IPS-18a (cell line): Measurements from ENCODE around the gene GJB5.
A peak's percentile ranks its signal among the peaks of the same experiment; 100 is the strongest.

ENCODE experiments used
- H3K27ac ChIP-seq: one replicate; pipeline ENCODE4 v1.5.1; 2013; ENCODE audit warnings: low read length
- H3K27me3 ChIP-seq: one replicate; pipeline ENCODE4 v1.6.1; 2013; ENCODE audit warnings: mild to moderate bottlenecking, low read length; ENCODE audit not compliant: control insufficient read depth, insufficient read depth
- H3K36me3 ChIP-seq: one replicate; pipeline ENCODE4 v1.6.1; 2013; ENCODE audit warnings: low read depth, low read length; ENCODE audit not compliant: control insufficient read depth
- H3K4me1 ChIP-seq: one replicate; pipeline ENCODE4 v1.6.1; 2013; ENCODE audit warnings: low read depth, low read length; ENCODE audit not compliant: control insufficient read depth
- H3K4me3 ChIP-seq: one replicate; pipeline ENCODE4 v1.5.1; 2013; ENCODE audit warnings: low read length
- H3K9ac ChIP-seq: one replicate; pipeline ENCODE4 v1.6.1; 2013; ENCODE audit warnings: mild to moderate bottlenecking, low read length, moderate library complexity
- H3K9me3 ChIP-seq: one replicate; pipeline ENCODE4 v1.6.1; 2013; ENCODE audit warnings: low read depth, low read length; ENCODE audit not compliant: control insufficient read depth

The GJB5 gene

DNA sequence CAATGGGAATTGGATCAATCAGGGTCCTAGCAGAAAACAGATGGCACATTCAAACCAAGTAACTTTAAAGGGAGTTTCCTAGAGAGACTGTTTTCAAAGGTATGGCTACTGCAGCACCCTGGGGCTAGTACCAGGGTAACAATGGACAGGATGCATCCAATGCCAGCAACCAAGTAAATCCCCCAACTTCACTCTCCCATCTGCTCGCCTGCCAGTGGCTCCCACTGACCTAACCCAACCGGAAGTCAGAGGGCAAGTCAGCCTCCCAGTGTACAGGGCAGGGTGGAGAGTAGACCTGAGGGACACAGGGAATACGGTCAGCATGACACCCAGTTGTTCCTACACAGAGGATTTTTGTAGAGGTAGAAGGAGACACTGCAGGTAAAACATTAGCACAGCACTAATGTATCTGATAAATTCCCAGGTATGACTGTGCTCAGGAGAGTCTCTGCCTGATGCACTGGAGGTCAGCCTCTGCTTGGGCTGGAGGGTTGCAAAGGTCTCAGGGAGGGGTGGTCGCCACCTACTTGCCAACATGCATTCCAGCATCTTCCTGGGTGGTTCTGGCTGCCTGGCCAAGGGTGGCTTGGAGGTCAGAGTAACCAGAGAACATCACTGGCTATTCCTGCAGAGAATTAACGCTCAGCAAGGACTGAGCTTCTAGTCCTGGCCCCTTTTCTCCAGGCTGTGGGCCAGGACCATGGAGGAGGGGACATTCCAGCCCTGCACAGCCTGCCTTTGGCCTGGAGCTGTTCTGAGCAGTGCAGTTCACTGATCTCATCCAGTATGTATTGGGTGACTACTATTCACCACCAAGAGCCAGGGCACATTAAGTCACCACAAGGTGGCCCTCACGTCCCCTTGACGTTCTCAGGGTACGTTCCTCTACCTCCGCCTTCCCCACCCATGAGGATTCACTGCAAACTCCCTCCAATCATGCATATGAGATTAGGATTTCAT lies 32.9 kb downstream of the GJB5 start:
- Histone ChIP-seq H3K27me3 (peaks cover 18% of the 10 kb centered on the region), H3K9ac (no peak overlapping the region), H3K36me3 (no peaks in the 10 kb centered on the region), H3K4me3 (no peak overlapping the region), H3K27ac (no peak overlapping the region), H3K9me3 (no peaks in the 10 kb centered on the region), H3K4me1 (no peaks in the 10 kb centered on the region)

GRCh38 chr1:34790985-34791384 lies 36.1 kb downstream of the GJB5 start:
- Histone ChIP-seq H3K4me3 (no peak overlapping the region), H3K27me3 (peaks cover 13% of the 10 kb centered on the region), H3K4me1 (no peaks in the 10 kb centered on the region), H3K9me3 (no peaks in the 10 kb centered on the region), H3K36me3 (no peaks in the 10 kb centered on the region), H3K9ac (no peak overlapping the region), H3K27ac (no peak overlapping the region)

DNA sequence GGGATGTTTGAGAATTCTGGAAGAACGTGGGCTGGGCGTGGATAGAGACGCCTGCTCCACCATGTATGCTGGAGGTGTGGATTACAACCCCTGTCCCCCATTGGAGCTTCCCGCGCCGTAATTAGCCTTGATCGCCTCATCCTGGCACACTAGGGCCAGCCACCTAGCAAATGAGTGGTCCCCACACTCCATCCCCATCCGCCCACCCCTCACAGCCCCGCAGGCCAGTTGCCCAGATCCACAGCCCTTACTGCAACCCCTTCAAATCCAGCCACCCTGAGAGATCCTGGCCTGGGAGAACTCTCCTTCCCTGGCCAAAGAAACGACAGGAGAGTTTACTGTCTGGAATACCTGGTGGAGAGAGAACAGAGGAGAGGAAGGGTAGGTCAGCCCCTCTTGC lies 37.6 kb downstream of the GJB5 start:
- H3K27me3 ChIP-seq: peaks cover 13% of the 10 kb centered on the region
- no peaks in the 10 kb centered on the region for H3K36me3 ChIP-seq
- H3K4me1 ChIP-seq: peaks cover 5% of the 10 kb centered on the region
- no peak overlapping the region for H3K9ac ChIP-seq
- peak overlapping the region; percentile 46 for H3K4me3 ChIP-seq
- no peaks in the 10 kb centered on the region for H3K9me3 ChIP-seq
- no peak overlapping the region for H3K27ac ChIP-seq

DNA sequence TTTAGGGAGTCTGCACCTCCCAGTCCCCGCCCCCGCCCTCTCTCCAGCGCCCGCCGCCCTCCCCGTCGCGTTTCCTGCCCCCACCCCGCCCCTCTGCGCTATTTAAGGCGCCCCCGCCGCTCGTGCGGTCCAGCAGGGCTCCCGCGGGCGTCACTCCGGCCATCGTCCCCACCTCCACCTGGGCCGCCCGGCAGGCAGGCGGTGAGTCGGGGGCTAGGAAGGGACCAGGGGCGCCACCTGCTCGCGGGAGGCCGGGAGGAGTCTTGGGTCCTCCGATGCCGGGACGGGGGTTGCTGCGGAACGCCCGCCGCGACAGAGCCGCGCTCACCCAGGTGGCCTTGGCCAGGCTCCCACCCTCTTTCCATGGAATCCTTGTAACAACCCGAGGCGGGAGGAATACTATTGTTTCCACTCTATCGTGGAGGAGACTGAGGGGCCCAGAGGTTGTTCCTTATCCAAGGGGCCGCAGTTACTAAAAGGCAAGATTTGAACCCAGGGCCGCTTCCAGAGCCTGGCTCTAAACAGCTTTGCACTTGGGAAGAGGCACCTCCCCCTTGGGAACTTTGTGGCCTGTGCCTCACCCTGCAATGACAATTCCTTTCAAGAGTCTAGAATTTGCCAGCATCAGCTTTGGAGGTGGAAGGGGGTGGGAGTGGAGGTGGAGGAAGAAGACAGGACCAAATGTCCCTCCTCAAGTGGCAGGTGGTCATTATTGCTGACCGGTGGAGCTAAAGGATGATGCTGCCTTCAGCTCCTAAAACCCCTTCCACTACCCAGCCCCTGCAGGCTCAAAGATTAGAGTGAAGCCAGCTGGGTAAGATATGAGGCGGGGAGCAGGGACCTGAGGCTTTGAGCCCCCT lies 38.3 kb downstream of the GJB5 start, which contains the start of gene GJA4:
Gene GJA4 (plus strand): TSS at position 132 of the 860 bp plus-strand sequence. CDS start 1,215 bp downstream, outside the sequence.
- H3K27me3 ChIP-seq: peaks cover 13% of the 10 kb centered on the region
- H3K4me1 ChIP-seq: peaks cover 5% of the 10 kb centered on the region
- no peaks in the 10 kb centered on the region for H3K9me3 ChIP-seq
- H3K4me3 ChIP-seq: peak within 1 kb of the TSS; percentile 46
- H3K27ac ChIP-seq: no peak within 1 kb of the TSS
- H3K9ac ChIP-seq: no peak within 1 kb of the TSS
- H3K36me3 ChIP-seq: no peaks in the 10 kb centered on the region

DNA sequence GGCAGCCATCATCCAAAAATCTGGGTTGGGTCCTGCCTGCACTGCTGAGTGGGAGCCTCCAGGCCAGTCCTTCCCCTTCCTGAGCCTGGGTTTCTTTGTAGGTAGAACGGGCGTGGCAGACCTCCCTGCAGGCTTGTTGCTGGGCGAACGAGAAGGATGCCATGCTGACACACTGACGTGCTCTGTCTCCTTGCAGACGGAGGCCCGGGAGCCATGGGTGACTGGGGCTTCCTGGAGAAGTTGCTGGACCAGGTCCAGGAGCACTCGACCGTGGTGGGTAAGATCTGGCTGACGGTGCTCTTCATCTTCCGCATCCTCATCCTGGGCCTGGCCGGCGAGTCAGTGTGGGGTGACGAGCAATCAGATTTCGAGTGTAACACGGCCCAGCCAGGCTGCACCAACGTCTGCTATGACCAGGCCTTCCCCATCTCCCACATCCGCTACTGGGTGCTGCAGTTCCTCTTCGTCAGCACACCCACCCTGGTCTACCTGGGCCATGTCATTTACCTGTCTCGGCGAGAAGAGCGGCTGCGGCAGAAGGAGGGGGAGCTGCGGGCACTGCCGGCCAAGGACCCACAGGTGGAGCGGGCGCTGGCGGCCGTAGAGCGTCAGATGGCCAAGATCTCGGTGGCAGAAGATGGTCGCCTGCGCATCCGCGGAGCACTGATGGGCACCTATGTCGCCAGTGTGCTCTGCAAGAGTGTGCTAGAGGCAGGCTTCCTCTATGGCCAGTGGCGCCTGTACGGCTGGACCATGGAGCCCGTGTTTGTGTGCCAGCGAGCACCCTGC lies 39.3 kb downstream of the GJB5 start:
- Histone ChIP-seq H3K27me3 (peaks cover 13% of the 10 kb centered on the region), H3K4me1 (peaks cover 5% of the 10 kb centered on the region), H3K9ac (no peak overlapping the region), H3K36me3 (no peaks in the 10 kb centered on the region), H3K4me3 (no peak overlapping the region), H3K27ac (no peak overlapping the region), H3K9me3 (no peaks in the 10 kb centered on the region)

DNA sequence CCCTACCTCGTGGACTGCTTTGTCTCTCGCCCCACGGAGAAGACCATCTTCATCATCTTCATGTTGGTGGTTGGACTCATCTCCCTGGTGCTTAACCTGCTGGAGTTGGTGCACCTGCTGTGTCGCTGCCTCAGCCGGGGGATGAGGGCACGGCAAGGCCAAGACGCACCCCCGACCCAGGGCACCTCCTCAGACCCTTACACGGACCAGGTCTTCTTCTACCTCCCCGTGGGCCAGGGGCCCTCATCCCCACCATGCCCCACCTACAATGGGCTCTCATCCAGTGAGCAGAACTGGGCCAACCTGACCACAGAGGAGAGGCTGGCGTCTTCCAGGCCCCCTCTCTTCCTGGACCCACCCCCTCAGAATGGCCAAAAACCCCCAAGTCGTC lies 39.9 kb downstream of the GJB5 start:
- Histone ChIP-seq H3K9ac (no peak overlapping the region), H3K4me1 (peaks cover 5% of the 10 kb centered on the region), H3K27me3 (peaks cover 13% of the 10 kb centered on the region), H3K9me3 (no peaks in the 10 kb centered on the region), H3K4me3 (no peak overlapping the region), H3K36me3 (no peaks in the 10 kb centered on the region), H3K27ac (no peak overlapping the region)

GRCh38 chr1:34795916-34796315 lies 41.1 kb downstream of the GJB5 start:
- no peak overlapping the region for H3K27ac ChIP-seq
- H3K27me3 ChIP-seq: peaks cover 13% of the 10 kb centered on the region
- no peaks in the 10 kb centered on the region for H3K36me3 ChIP-seq
- H3K9me3 ChIP-seq: no peaks in the 10 kb centered on the region
- no peak overlapping the region for H3K9ac ChIP-seq
- H3K4me1 ChIP-seq: peaks cover 5% of the 10 kb centered on the region
- no peak overlapping the region for H3K4me3 ChIP-seq

- H3K4me3 ChIP-seq: no peak overlapping the region
- H3K36me3 ChIP-seq: no peaks in the 10 kb centered on the region
- H3K27ac ChIP-seq: no peak overlapping the region
- H3K4me1 ChIP-seq: peaks cover 5% of the 10 kb centered on the region
- peaks cover 13% of the 10 kb centered on the region for H3K27me3 ChIP-seq
- no peaks in the 10 kb centered on the region for H3K9me3 ChIP-seq
- no peak overlapping the region for H3K9ac ChIP-seq
Measured at GRCh38 chr1:34796990-34797389, 42.1 kb downstream of the GJB5 start.

DNA sequence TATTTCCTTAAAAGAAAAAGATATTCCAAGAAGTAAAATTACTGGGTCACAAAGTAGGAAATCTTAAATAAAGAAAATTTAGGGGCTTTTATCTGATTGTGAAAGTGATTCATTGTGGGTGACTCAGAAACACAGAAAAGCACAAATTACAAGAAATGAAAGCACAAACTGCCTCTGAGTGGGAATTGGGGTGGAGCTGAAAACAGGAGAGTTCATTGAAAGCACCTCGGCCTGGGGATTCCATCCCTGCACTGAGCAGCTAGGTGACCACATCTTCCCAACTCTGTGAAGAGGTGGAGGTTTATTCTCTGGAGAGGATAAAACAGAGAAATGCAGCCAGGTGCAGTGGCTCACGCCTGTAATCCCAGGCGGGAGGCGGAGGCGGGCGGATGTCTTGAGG lies 45.4 kb downstream of the GJB5 start:
- H3K4me3 ChIP-seq: no peak overlapping the region
- H3K4me1 ChIP-seq: peaks cover 5% of the 10 kb centered on the region
- H3K9ac ChIP-seq: no peak overlapping the region
- no peaks in the 10 kb centered on the region for H3K36me3 ChIP-seq
- no peak overlapping the region for H3K27ac ChIP-seq
- H3K9me3 ChIP-seq: no peaks in the 10 kb centered on the region
- H3K27me3 ChIP-seq: no peaks in the 10 kb centered on the region

DNA sequence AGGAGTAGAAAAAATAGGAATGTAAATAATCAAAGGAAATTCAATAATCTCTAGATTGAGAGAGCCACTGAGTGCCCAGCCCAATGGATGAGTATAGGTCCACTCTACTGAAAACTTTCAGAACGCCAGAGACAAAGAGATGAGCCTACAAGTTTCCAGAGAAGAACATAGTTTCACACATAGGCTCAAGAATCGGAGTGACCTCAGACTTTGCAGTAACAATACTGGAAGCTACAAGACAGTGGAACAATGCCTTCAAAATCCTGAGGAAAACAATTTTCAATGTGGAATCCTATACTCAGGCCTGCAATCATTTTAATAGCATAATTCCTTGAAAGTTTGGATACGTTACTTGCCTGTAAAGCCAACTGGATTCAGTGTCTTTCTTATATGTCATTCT lies 48.9 kb downstream of the GJB5 start:
- H3K9me3 ChIP-seq: no peaks in the 10 kb centered on the region
- H3K9ac ChIP-seq: no peak overlapping the region
- H3K4me1 ChIP-seq: no peaks in the 10 kb centered on the region
- no peak overlapping the region for H3K4me3 ChIP-seq
- no peak overlapping the region for H3K27ac ChIP-seq
- no peaks in the 10 kb centered on the region for H3K36me3 ChIP-seq
- no peaks in the 10 kb centered on the region for H3K27me3 ChIP-seq

GRCh38 chr1:34806396-34806795 lies 51.5 kb downstream of the GJB5 start:
- Histone ChIP-seq H3K9ac (no peak overlapping the region), H3K4me1 (no peaks in the 10 kb centered on the region), H3K4me3 (no peak overlapping the region), H3K27ac (no peak overlapping the region), H3K9me3 (no peaks in the 10 kb centered on the region), H3K36me3 (no peaks in the 10 kb centered on the region), H3K27me3 (no peaks in the 10 kb centered on the region)
